HCT116 (cell line): ENCODE data around the gene NPW. TPM values are rescaled to one million over a fixed set of nuclear protein-coding genes. Genes with fewer than 3 reads are reported as not detected.

Experiments used
- ATAC-seq: fragments of 200-7000 bp; cut with Tn5 transposase; 2 replicates; pipeline ENCODE4 v1.9.1; 2020; ENCODE audit warnings: mild to moderate bottlenecking, moderate library complexity
- BruUV-seq: library from RNA; stranded (reverse); fragments of 400-500 nt; replicated peaks from 2 replicates; lab custom pipeline; 2021; lab: Mats Ljungman, UMichigan
- CTCF ChIA-PET: fragments of 300-600 bp; sonication (Branson Sonifier 250); formaldehyde crosslinking; loops from one replicate; lab custom pipeline; 2021; ENCODE audit warnings: antibody characterized with exemption; lab: Charles Lee
- POLR2A ChIA-PET: fragments of 300-600, 350-600 bp; sonication (Branson Sonifier 250); formaldehyde crosslinking; loops from one replicate; lab custom pipeline; 2021; ENCODE audit warnings: antibody characterized with exemption; lab: Charles Lee
- RAD21 ChIA-PET, 2 experiments: fragments of 300-600 bp; sonication (Branson Sonifier 250); formaldehyde crosslinking; loops; one replicate each; lab custom pipeline; 2023; ENCODE audit warnings: low total read pairs in 2 of 2; ENCODE audit not compliant: uncharacterized antibody in 2 of 2, unreplicated experiment in 2 of 2, low non-redundant PET in 1 of 2; lab: Charles Lee
- DNase-seq: peaks from one replicate; pipeline ENCODE4 v3.0.0-alpha.2; 2010; ENCODE audit warnings: low read depth, low spot score
- H2AFZ ChIP-seq: fragments of 200-600 bp; shearing (Covaris generic), sonication (generic); 2 replicates; pipeline ENCODE4 v1.6.1; 2017; ENCODE audit warnings: low read depth, mixed run types, mixed read lengths, antibody characterized with exemption, low read length; ENCODE audit not compliant: poor library complexity, severe bottlenecking
- H3K27ac ChIP-seq: 2 replicates; pipeline ENCODE4 v1.5.1; 2012; ENCODE audit warnings: low read depth, low read length
- H3K27me3 ChIP-seq: fragments of 200-600 bp; sonication (generic); 2 replicates; pipeline ENCODE4 v1.6.1; 2016; ENCODE audit warnings: mixed run types, low read length, mixed read lengths; ENCODE audit not compliant: insufficient read depth
- H3K36me3 ChIP-seq, 2 experiments: fragments of 200-500 bp in 1 of 2; fragments of 200-600 bp in 1 of 2; sonication (Bioruptor generic) in 1 of 2; sonication (generic) in 1 of 2; 2 replicates each; pipeline versions ENCODE4 v1.5.1 to v1.6.1; 2014 to 2016; ENCODE audit warnings: low read length in 2 of 2, inconsistent platforms in 1 of 2, mixed read lengths in 1 of 2, mixed run types in 1 of 2; ENCODE audit not compliant: insufficient read depth in 2 of 2, control insufficient read depth in 1 of 2
- H3K4me1 ChIP-seq, 2 experiments: fragments of 200-600 bp in 1 of 2; sonication (generic) in 1 of 2; 2 replicates each; pipeline versions ENCODE4 v1.5.1 to v1.6.1; 2012 to 2017; ENCODE audit warnings: low read length in 2 of 2, inconsistent platforms in 1 of 2, mild to moderate bottlenecking in 1 of 2, mixed read lengths in 1 of 2, mixed run types in 1 of 2, moderate library complexity in 1 of 2; ENCODE audit not compliant: insufficient read depth in 2 of 2, control insufficient read depth in 1 of 2
- H3K4me2 ChIP-seq: fragments of 200-600 bp; sonication (generic); 2 replicates; pipeline ENCODE4 v1.6.1; 2017; ENCODE audit warnings: mixed run types, low read length, mixed read lengths
- H3K4me3 ChIP-seq, 2 experiments: fragments of 200-600 bp in 1 of 2; sonication (generic) in 1 of 2; replicated peaks in 1 of 2; 2 replicates each; pipeline ENCODE4 v1.5.1; 2011 to 2016; ENCODE audit warnings: low read length in 2 of 2, control low read depth in 1 of 2, low read depth in 1 of 2, mild to moderate bottlenecking in 1 of 2, mixed read lengths in 1 of 2, mixed run types in 1 of 2
- H3K79me2 ChIP-seq: fragments of 200-600 bp; sonication (generic); 2 replicates; pipeline ENCODE4 v1.6.1; 2017; ENCODE audit warnings: mild to moderate bottlenecking, mixed run types, low read length, moderate library complexity, mixed read lengths; ENCODE audit not compliant: insufficient read depth
- H3K9ac ChIP-seq: fragments of 200-600 bp; sonication (generic); 2 replicates; pipeline ENCODE4 v1.6.1; 2016; ENCODE audit warnings: low read length, mixed read lengths
- H3K9me2 ChIP-seq: fragments of 200-600 bp; sonication (generic), shearing (Covaris generic); 2 replicates; pipeline ENCODE4 v1.6.1; 2017; ENCODE audit warnings: mixed run types, mild to moderate bottlenecking, moderate library complexity; ENCODE audit not compliant: insufficient read depth
- H3K9me3 ChIP-seq, 2 experiments: fragments of 200-500 bp in 1 of 2; fragments of 200-600 bp in 1 of 2; sonication (Bioruptor generic) in 1 of 2; sonication (generic) in 1 of 2; 2 replicates each; pipeline ENCODE4 v1.6.1; 2014 to 2017; ENCODE audit warnings: low read length in 2 of 2, mixed read lengths in 2 of 2, inconsistent platforms in 1 of 2, low read depth in 1 of 2, mild to moderate bottlenecking in 1 of 2, mixed run types in 1 of 2, moderate library complexity in 1 of 2; ENCODE audit not compliant: control insufficient read depth in 1 of 2, insufficient read depth in 1 of 2
- H4K20me1 ChIP-seq: fragments of 200-600 bp; sonication (generic), shearing (Covaris generic); 2 replicates; pipeline ENCODE4 v1.6.1; 2017; ENCODE audit warnings: mixed run types, mild to moderate bottlenecking, moderate library complexity; ENCODE audit not compliant: insufficient read depth
- CBX3 ChIP-seq: IDR thresholded peaks from 2 replicates; pipeline ENCODE4 v1.6.1; 2012; ENCODE audit warnings: low read depth
- CEBPB ChIP-seq: IDR thresholded peaks from 2 replicates; pipeline ENCODE4 v1.6.1; 2012; ENCODE audit warnings: low read depth
- EGR1 ChIP-seq: IDR thresholded peaks from 2 replicates; pipeline ENCODE4 v1.6.1; 2012; ENCODE audit warnings: low read depth
- EZH2phosphoT487 ChIP-seq: fragments of 200-600 bp; IDR thresholded peaks from 2 replicates; pipeline ENCODE4 v1.6.1; 2018; ENCODE audit warnings: antibody characterized with exemption, borderline replicate concordance
- FOSL1 ChIP-seq: IDR thresholded peaks from 2 replicates; pipeline ENCODE4 v1.6.1; 2012; ENCODE audit warnings: low read depth
- POLR2A ChIP-seq: IDR thresholded peaks from 2 replicates; pipeline ENCODE4 v1.7.0; 2011; ENCODE audit warnings: borderline replicate concordance; ENCODE audit not compliant: insufficient read depth, insufficient read length; ENCODE audit errors: extremely low read depth
- RAD21 ChIP-seq: IDR thresholded peaks from 2 replicates; pipeline ENCODE4 v1.6.1; 2012; ENCODE audit warnings: low read depth, mild to moderate bottlenecking
- SRF ChIP-seq: IDR thresholded peaks from 2 replicates; pipeline ENCODE4 v1.6.1; 2012; ENCODE audit warnings: low read depth
- ZFX ChIP-seq: fragments of 450-650 bp; IDR thresholded peaks from 2 replicates; pipeline ENCODE4 v1.6.1; 2017
- intact Hi-C: fragments of 100-400 bp; cut with micrococcal nuclease; formaldehyde crosslinking; loops from 2 replicates; pipeline ENCODE4 v1.10.0; 2022
- total RNA-seq: library from RNA; stranded (reverse); gene quantifications from one replicate; pipeline ENCODE4 v1.2.1, GENCODE V29; 2021; ENCODE audit not compliant: unreplicated experiment
- TF ChIP-seq, protein P1 (sequence below): IDR thresholded peaks from 2 replicates; pipeline ENCODE4 v1.6.1; 2011; ENCODE audit warnings: mild to moderate bottlenecking, low read length, moderate library complexity; ENCODE audit not compliant: insufficient replicate concordance; ENCODE audit errors: extremely low read depth
- TF ChIP-seq, protein P2 (sequence below), 3 experiments: fragments of 200-600 bp in 1 of 3; sonication (generic) in 1 of 3; IDR thresholded peaks in 2 of 3; conservative IDR thresholded peaks in 1 of 3; 2 replicates each; pipeline ENCODE4 v1.5.1; 2012 to 2017; ENCODE audit warnings: low read depth in 2 of 3, low read length in 2 of 3, antibody characterized with exemption in 1 of 3, borderline replicate concordance in 1 of 3, control low read depth in 1 of 3, mild to moderate bottlenecking in 1 of 3, mixed read lengths in 1 of 3, mixed run types in 1 of 3, moderate library complexity in 1 of 3; ENCODE audit not compliant: insufficient read depth in 1 of 3
- TF ChIP-seq, protein P3 (sequence below): IDR thresholded peaks from 2 replicates; pipeline ENCODE4 v1.6.1; 2012
- TF ChIP-seq, protein P4 (sequence below): IDR thresholded peaks from 2 replicates; pipeline ENCODE4 v1.6.1; 2012; ENCODE audit warnings: low read depth

The NPW gene
- total RNA-seq, 1 experiment from 2014 or later = 226 TPM

DNA sequence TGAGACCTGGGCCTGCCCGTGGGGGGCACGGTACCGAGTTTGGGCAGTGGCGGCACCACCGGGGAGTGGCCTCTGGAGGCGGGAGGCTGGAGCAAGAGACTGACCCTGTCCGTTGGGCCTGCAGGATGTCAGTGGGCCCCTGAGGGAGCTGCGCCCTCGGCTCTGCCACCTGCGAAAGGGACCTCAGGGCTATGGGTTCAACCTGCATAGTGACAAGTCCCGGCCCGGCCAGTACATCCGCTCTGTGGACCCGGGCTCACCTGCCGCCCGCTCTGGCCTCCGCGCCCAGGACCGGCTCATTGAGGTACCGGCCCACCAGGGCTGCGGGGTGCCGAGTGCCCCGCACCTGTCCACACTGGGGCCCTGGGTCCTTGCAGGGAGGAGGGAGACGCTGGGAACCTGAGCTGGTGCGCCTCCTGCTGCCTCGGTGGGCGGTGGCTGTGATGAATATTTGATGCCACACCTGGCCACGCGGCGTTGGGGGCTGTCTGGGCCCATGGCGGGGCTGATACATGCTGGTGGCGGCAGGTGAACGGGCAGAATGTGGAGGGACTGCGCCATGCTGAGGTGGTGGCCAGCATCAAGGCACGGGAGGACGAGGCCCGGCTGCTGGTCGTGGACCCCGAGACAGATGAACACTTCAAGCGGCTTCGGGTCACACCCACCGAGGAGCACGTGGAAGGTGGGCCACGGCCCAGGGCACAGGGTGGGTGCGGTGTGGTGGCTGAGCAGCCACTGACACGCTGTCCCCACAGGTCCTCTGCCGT lies 16.8 kb downstream of the NPW start (continued):
- TF ChIP-seq, protein P1, sequence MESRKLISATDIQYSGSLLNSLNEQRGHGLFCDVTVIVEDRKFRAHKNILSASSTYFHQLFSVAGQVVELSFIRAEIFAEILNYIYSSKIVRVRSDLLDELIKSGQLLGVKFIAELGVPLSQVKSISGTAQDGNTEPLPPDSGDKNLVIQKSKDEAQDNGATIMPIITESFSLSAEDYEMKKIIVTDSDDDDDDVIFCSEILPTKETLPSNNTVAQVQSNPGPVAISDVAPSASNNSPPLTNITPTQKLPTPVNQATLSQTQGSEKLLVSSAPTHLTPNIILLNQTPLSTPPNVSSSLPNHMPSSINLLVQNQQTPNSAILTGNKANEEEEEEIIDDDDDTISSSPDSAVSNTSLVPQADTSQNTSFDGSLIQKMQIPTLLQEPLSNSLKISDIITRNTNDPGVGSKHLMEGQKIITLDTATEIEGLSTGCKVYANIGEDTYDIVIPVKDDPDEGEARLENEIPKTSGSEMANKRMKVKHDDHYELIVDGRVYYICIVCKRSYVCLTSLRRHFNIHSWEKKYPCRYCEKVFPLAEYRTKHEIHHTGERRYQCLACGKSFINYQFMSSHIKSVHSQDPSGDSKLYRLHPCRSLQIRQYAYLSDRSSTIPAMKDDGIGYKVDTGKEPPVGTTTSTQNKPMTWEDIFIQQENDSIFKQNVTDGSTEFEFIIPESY = no peak
- TF ChIP-seq, protein P2, sequence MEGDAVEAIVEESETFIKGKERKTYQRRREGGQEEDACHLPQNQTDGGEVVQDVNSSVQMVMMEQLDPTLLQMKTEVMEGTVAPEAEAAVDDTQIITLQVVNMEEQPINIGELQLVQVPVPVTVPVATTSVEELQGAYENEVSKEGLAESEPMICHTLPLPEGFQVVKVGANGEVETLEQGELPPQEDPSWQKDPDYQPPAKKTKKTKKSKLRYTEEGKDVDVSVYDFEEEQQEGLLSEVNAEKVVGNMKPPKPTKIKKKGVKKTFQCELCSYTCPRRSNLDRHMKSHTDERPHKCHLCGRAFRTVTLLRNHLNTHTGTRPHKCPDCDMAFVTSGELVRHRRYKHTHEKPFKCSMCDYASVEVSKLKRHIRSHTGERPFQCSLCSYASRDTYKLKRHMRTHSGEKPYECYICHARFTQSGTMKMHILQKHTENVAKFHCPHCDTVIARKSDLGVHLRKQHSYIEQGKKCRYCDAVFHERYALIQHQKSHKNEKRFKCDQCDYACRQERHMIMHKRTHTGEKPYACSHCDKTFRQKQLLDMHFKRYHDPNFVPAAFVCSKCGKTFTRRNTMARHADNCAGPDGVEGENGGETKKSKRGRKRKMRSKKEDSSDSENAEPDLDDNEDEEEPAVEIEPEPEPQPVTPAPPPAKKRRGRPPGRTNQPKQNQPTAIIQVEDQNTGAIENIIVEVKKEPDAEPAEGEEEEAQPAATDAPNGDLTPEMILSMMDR (IDR thresholded peaks at IDR 0.05 in 2 of 3, conservative IDR thresholded peaks at IDR 0.05 in 1 of 3; ENCODE audit: borderline replicate concordance in 1 of 3, insufficient read depth in 1 of 3, low read depth in 2 of 3, low read length in 2 of 3) = no peak
- no peak for TF ChIP-seq FOSL1
- TF ChIP-seq ZFX = no peak
- TF ChIP-seq EZH2phosphoT487 = no peak
- TF ChIP-seq SRF = no peak
- TF ChIP-seq CEBPB = no peak

DNA sequence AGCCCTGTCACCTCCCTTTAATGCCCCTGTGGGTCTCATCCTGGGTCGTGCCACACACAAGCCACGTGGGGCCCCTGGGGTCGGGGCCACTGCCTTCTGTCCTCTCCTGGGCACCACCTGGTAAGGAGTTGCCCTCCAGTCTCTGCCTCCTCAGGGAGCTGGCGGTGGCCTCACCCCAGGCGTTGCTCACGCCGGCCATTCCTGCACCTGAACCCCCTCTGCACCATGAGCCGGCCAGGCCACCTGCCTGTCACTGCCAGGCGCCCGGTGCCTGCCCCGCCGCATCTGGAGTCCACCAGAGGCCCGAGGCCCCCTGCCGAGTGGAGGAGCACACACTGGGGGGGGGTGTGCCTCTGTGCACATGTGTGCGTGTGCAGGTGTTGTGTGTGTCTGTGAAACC lies 17.5 kb downstream of the NPW start:
- Histone ChIP-seq H3K27me3 (no peaks in the 10 kb centered on the region), H3K36me3 (no peaks in the 10 kb centered on the region), H3K9me2 (no peaks in the 10 kb centered on the region), H3K4me3 (no peak overlapping the region), H3K27ac (no peak overlapping the region), H4K20me1 (no peaks in the 10 kb centered on the region), H3K4me2 (no peak overlapping the region), H3K9me3 (no peaks in the 10 kb centered on the region), H3K4me1 (peaks cover 5 to 25% of the 10 kb centered on the region in 2 experiments; a peak in 2 of 4 replicates), H2AFZ (no peak overlapping the region), H3K79me2 (no peaks in the 10 kb centered on the region), H3K9ac (no peak overlapping the region)
- ChIA-PET POLR2A (no interaction called here), CTCF (no interaction called here), RAD21 (no interaction called here)
- intact Hi-C loops = no loop called here
- ATAC-seq = no peak
- no peak for DNase-seq
- no TSS peak for BruUV-seq
- no peak for TF ChIP-seq RAD21
- no peak for TF ChIP-seq CBX3
- TF ChIP-seq, protein P3, sequence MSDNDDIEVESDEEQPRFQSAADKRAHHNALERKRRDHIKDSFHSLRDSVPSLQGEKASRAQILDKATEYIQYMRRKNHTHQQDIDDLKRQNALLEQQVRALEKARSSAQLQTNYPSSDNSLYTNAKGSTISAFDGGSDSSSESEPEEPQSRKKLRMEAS = no peak
- no peak for TF ChIP-seq EGR1
- TF ChIP-seq EZH2phosphoT487 = no peak
- no peak for TF ChIP-seq ZFX
- no peak for TF ChIP-seq POLR2A
- TF ChIP-seq, protein P2 (IDR thresholded peaks at IDR 0.05 in 2 of 3, conservative IDR thresholded peaks at IDR 0.05 in 1 of 3; ENCODE audit: borderline replicate concordance in 1 of 3, insufficient read depth in 1 of 3, low read depth in 2 of 3, low read length in 2 of 3) = no peak
- TF ChIP-seq, protein P4, sequence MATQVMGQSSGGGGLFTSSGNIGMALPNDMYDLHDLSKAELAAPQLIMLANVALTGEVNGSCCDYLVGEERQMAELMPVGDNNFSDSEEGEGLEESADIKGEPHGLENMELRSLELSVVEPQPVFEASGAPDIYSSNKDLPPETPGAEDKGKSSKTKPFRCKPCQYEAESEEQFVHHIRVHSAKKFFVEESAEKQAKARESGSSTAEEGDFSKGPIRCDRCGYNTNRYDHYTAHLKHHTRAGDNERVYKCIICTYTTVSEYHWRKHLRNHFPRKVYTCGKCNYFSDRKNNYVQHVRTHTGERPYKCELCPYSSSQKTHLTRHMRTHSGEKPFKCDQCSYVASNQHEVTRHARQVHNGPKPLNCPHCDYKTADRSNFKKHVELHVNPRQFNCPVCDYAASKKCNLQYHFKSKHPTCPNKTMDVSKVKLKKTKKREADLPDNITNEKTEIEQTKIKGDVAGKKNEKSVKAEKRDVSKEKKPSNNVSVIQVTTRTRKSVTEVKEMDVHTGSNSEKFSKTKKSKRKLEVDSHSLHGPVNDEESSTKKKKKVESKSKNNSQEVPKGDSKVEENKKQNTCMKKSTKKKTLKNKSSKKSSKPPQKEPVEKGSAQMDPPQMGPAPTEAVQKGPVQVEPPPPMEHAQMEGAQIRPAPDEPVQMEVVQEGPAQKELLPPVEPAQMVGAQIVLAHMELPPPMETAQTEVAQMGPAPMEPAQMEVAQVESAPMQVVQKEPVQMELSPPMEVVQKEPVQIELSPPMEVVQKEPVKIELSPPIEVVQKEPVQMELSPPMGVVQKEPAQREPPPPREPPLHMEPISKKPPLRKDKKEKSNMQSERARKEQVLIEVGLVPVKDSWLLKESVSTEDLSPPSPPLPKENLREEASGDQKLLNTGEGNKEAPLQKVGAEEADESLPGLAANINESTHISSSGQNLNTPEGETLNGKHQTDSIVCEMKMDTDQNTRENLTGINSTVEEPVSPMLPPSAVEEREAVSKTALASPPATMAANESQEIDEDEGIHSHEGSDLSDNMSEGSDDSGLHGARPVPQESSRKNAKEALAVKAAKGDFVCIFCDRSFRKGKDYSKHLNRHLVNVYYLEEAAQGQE = no peak
- no peak for TF ChIP-seq FOSL1
